Heart right ventricle (tissue), 16 donors: ENCODE measurements around the gene ARHGEF3. TPM values are rescaled to one million over a fixed set of nuclear protein-coding genes. Genes with fewer than 3 reads are reported as not detected.

Experiments used
- ATAC-seq, 8 donors: fragments of 200-7000 bp; cut with Tn5 transposase; one replicate each; pipeline ENCODE4 v1.9.1; 2020; ENCODE audit warnings: mild to moderate bottlenecking in 8 of 8, moderate library complexity in 8 of 8, moderate number of reproducible peaks in 1 of 8
- DNase-seq, 2 donors: peaks; one replicate each; pipeline ENCODE4 v3.0.0-alpha.2; 2020
- H3K27ac ChIP-seq, 10 donors: fragments of 200-600 bp; sonication (generic) in 2 of 10; one replicate each; pipeline versions ENCODE4 v1.5.0 to v1.8.0; 2020 to 2022; ENCODE audit warnings: mild to moderate bottlenecking in 3 of 10
- H3K27me3 ChIP-seq, 7 donors: fragments of 200-600 bp; one replicate each; pipeline ENCODE4 v1.8.0; 2021 to 2022; ENCODE audit warnings: mild to moderate bottlenecking in 2 of 7
- H3K36me3 ChIP-seq, 9 donors: fragments of 200-600 bp; sonication (generic) in 1 of 9; one replicate each; pipeline versions ENCODE4 v1.5.0 to v1.8.0; 2020 to 2022; ENCODE audit warnings: mild to moderate bottlenecking in 2 of 9
- H3K4me1 ChIP-seq, 9 donors: fragments of 200-600 bp; sonication (generic) in 1 of 9; one replicate each; pipeline versions ENCODE4 v1.5.0 to v1.8.0; 2020 to 2022; ENCODE audit warnings: mild to moderate bottlenecking in 4 of 9
- H3K4me3 ChIP-seq, 10 donors: fragments of 200-600 bp; sonication (generic) in 2 of 10; one replicate each; pipeline versions ENCODE4 v1.5.0 to v1.8.0; 2020 to 2022; ENCODE audit warnings: mild to moderate bottlenecking in 7 of 10, moderate library complexity in 2 of 10
- H3K9me3 ChIP-seq, 11 donors: fragments of 200-600 bp in 10 of 11; sonication (generic) in 2 of 11; one replicate each; pipeline versions ENCODE4 v1.5.0 to v1.8.0; 2013 to 2022; ENCODE audit warnings: mild to moderate bottlenecking in 2 of 11, control low read depth in 1 of 11, moderate library complexity in 1 of 11
- WGBS, 2 donors: extraction: QIAGEN DNeasy Blood & Tissue Kit; methylation state at CpG; one replicate each; pipeline ENCODE4 v1.1.7; 2013; ENCODE audit warnings: inconsistent platforms in 1 of 2; 5-methylcytosine and 5-hydroxymethylcytosine counted together
- intact Hi-C, 10 donors: fragments of 100-400 bp; cut with DNase I; formaldehyde crosslinking; loops; one replicate each; pipeline versions ENCODE4 v1.11.1 to v1.14.2; 2022
- polyA plus RNA-seq, 2 donors: library from polyadenylated mRNA; stranded (reverse); fragments of 200-250 nt; gene quantifications; one replicate each; pipeline ENCODE4 v1.2.3, GENCODE V29; 2013
- total RNA-seq, 10 donors: library from RNA; stranded (reverse); fragmentation: NEBNext Ultra II Directional in 3 of 10; extraction: Animal tissue kit (Norgen Biotek cat#: 25700) in 3 of 10; gene quantifications; one replicate each; pipeline versions ENCODE4 v1.2.1 to v1.2.4, GENCODE V29; 2021 to 2023
- TF ChIP-seq, protein P1 (sequence below), 9 donors: fragments of 200-600 bp; sonication (generic) in 2 of 9; IDR thresholded peaks; one replicate each; pipeline versions ENCODE4 v1.5.0 to v1.8.0; 2021 to 2022; ENCODE audit warnings: antibody characterized with exemption in 9 of 9, mild to moderate bottlenecking in 5 of 9, moderate library complexity in 1 of 9
- donor health status: Arrhythmogenic right ventricular cardiomyopathy.
- donor health status: ischemic (EF 13 %, LVEDD 7.1; RV severe dilation, severe dysfunction).
- donor health status: healthy with polysubstance abuse.
- donor health status: DM: no; HTN: yes; CAD: no.
- donor health status: DM: no; HTN: no; CAD: no.
- donor health status: ischemic (EF 25% LVEDD 6.9; RV normal size, moderate dysfunction).
- donor health status: ischemic (EF 25% LVEDD 5.7; RV mildly dilated, moderate dysfunction).
- donor health status: healthy.
- donor health status: DM: yes; HTN: yes; CAD: no.
- donor health status: Ischemic cardiomyopathy.
- donor health status: ischemic (EF 35%, LVEDD 5.7; RV mildly dilated, moderate dysfunction).
- donor health status: nonischemic (EF 11% LVEDD 7.7; RV severe dilation, severe dysfunction).
- donor health status: DM: yes; HTN: yes; CAD: no.
- donor health status: PGD.
- donor health status: ischemic (EF 29% LVEDD 5.4; RV normal size, mild dysfunction).
- donor health status: nonischemic (EF 23%, LVEDD 6.1; RV moderate dilation, normal function).

Gene ARHGEF3
- total and polyA plus RNA-seq, 12 donors: 6.6 to 26.1 (median 17.0) TPM

DNA sequence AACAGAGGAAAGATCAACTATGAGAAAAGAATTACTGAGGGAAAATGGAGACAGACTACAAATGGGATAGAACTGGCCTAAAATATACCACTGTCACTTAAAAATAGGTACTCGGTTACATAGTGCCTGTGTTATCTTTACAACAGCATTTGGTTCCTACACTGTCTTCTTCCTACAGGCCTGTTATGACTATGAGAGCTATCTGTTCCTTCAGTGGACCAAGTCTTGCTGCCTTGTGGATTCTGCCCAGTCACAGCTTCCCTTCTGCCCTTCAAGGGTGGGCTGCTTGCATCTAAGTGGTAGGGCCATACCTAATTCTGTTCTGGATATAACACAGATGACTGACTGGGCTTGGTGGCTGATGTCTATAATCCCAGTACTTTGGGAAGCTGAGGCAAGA is 13.8 kb upstream of the ARHGEF3 start:
- no peak overlapping the region for H3K27ac ChIP-seq
- H3K36me3 ChIP-seq: no peaks in the 10 kb centered on the region
- peaks cover 0 to 21% (median 10%) of the 10 kb centered on the region in 9 donors for H3K4me1 ChIP-seq
- 95 to 96% methylated on average over 1 of the region's 1 CpG for WGBS, 2 donors
- intact Hi-C loops: no loop called here
- no peak overlapping the region for H3K4me3 ChIP-seq
- no peaks in the 10 kb centered on the region for H3K9me3 ChIP-seq
- ATAC-seq: no peak
- H3K27me3 ChIP-seq: peaks cover 0 to 3% (median 0%) of the 10 kb centered on the region in 7 donors
- TF ChIP-seq, protein P1, sequence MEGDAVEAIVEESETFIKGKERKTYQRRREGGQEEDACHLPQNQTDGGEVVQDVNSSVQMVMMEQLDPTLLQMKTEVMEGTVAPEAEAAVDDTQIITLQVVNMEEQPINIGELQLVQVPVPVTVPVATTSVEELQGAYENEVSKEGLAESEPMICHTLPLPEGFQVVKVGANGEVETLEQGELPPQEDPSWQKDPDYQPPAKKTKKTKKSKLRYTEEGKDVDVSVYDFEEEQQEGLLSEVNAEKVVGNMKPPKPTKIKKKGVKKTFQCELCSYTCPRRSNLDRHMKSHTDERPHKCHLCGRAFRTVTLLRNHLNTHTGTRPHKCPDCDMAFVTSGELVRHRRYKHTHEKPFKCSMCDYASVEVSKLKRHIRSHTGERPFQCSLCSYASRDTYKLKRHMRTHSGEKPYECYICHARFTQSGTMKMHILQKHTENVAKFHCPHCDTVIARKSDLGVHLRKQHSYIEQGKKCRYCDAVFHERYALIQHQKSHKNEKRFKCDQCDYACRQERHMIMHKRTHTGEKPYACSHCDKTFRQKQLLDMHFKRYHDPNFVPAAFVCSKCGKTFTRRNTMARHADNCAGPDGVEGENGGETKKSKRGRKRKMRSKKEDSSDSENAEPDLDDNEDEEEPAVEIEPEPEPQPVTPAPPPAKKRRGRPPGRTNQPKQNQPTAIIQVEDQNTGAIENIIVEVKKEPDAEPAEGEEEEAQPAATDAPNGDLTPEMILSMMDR (IDR thresholded peaks at IDR 0.05): no peak
- no peak for DNase-seq

DNA sequence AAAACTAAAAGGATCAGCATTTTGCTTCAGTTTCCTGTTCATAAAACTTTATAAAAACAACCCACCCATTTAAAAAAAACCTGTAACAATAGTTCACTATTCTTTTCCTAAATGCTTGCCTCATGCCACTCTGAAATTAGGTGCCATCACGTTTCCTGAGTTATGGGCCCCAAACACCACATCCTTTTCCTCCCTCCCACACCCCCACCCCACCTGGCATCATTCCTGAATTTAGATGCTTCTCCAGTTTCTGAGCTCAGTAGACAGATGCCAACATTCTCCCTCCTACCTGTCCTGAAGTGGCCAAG is 11.9 kb upstream of the ARHGEF3 start:
- Histone ChIP-seq H3K36me3 (no peaks in the 10 kb centered on the region), H3K4me1 (peaks cover 0 to 21% (median 10%) of the 10 kb centered on the region in 9 donors), H3K4me3 (no peak overlapping the region), H3K27me3 (peaks cover 0 to 3% (median 0%) of the 10 kb centered on the region in 7 donors), H3K27ac (peak overlapping the region in 3 of 10 donors; percentile 1 to 42 (median 27)), H3K9me3 (no peaks in the 10 kb centered on the region)
- DNase-seq: no peak
- no peak for ATAC-seq
- TF ChIP-seq, protein P1 (IDR thresholded peaks at IDR 0.05): no peak
- intact Hi-C loops: no loop called here
- WGBS, 2 donors: 0 to 27% methylated on average over 1 of the region's 1 CpG

DNA sequence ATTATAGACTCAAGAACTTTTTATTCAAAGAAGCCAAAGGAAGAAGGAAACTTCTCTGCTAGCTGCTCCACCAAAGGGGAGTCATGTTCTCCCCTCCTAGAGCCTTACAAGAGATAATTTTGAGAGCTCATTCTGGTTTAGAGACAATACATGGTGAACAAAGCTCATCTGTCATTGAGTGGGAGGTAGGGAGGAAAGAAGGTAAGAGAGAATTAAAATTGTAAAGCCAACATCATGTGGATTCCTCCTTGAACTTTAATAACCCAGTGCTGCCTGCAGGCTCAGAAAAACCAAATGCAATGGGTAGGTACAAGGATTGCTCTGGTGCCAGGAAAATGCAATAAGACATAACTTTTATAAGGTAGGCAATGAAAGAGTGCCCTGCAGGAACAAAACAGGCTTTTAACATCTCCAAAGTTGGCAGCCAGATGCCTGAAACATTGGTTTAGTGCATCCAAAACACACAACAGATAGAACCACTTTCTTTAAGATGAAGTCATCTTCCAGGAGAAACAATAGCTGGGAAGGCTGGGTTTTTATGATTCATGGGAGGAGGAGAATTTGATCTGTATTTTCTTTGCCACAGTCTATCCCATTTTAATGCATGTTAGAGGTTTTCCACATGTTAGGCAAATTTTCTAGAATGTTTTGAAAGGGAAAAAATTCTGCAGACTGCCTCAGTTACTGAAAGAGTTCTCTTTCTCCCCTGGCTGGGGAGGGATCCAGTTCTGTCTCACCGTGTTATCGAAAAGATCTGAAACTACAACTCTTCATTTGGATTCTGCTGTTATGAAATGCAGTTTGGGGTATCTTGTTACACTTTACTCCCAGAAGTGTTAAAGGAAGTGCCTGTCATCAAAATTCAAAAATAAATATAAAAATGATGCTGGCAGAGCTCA is 11.3 kb upstream of the ARHGEF3 start:
- no peak overlapping the region for H3K4me3 ChIP-seq
- no peaks in the 10 kb centered on the region for H3K9me3 ChIP-seq
- WGBS, 2 donors: 58 to 67% methylated on average over 2 of the region's 2 CpGs
- H3K4me1 ChIP-seq: peaks cover 0 to 21% (median 10%) of the 10 kb centered on the region in 9 donors
- H3K36me3 ChIP-seq: no peaks in the 10 kb centered on the region
- intact Hi-C loops: no loop called here
- ATAC-seq (no peak), DNase-seq (no peak)
- H3K27ac ChIP-seq: peak overlapping the region in 4 of 10 donors; percentile 1 to 42 (median 14)
- TF ChIP-seq, protein P1 (IDR thresholded peaks at IDR 0.05): no peak
- H3K27me3 ChIP-seq: peaks cover 0 to 3% (median 0%) of the 10 kb centered on the region in 7 donors

DNA sequence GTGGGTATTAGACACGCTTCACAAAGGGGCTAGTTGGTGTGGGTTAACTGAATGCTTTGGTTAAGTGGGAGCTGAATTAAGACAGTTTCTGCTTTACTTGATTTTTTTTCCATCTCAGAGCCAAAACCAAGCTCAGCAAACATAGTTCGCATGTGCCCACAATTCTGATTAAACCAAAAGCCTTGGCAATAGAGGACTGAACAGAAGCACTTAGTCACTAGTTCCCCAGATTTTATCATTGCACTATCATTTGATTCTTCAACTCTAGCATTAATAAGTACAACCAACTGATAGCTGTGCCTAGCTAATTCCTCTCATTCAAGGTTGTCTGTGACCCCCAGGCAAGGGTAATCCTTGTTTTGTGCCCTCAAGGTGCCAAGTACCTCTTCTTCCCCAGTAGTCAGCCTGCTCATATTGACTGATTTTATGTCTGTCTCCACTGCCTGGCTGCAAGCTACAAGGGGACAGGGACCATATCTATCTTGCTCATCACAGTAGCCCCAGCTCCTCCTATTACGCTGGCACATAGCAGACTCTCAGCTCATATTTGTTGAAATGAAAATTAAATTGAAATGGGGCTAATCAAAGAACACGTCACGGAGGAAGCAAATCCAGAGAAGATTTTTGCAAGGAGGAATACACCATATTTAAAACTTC is 9.9 kb upstream of the ARHGEF3 start:
- Histone ChIP-seq H3K27ac (no peak overlapping the region), H3K4me1 (peaks cover 0 to 21% (median 10%) of the 10 kb centered on the region in 9 donors), H3K27me3 (peaks cover 0 to 3% (median 0%) of the 10 kb centered on the region in 7 donors), H3K9me3 (no peaks in the 10 kb centered on the region), H3K4me3 (no peak overlapping the region), H3K36me3 (no peaks in the 10 kb centered on the region)
- ATAC-seq (no peak), DNase-seq (no peak)
- intact Hi-C loops: no loop called here
- WGBS, 2 donors: 93 to 97% methylated on average over 5 of the region's 5 CpGs
- TF ChIP-seq, protein P1 (IDR thresholded peaks at IDR 0.05): no peak
